Measurements from ENCODE around the gene GDF9. TPM values are rescaled to one million over a fixed set of nuclear protein-coding genes. Genes with fewer than 3 reads are reported as not detected.
A peak's percentile ranks its signal among the peaks of the same experiment; 100 is the strongest.

GDF9 gene
- total and polyA plus RNA-seq, 11 donors: 0.10 to 1.00 (median 0.42) TPM; not detected in 1

DNA sequence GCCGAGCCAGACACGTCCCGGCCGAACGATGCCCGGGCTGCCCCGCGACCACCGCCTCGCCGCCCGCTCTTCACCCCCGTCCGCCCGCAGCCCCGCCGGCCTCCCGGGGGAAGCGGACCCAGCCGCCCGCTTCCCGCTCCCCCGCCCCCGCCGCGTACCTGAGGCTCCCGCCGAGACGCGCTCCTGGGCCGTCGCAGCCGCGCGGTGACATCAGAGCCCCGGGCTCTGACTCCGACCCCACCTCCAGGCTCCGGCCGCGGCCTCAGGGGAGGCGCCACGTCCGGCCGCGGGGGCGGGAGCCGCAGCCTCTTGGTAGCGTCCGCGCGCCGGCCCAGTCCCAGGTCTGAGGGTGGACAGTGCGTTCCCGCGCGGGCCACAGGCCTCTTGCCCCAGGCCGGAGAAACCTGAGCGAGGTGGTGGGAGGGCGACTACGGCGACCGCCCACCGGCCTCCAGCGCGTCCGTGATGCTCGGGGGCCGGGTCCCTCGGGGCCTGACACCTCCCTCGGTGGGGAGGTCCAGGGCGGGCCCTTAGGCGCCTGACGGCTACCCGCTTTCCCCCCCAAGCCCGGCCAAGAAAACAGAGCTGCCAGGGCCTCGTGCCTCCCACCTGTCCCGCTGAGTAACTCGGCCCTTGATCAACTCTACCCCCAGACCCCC, 35.7 kb downstream of the GDF9 start, which contains the start of gene SHROOM1:
Gene SHROOM1, minus strand, starts transcription at position 212 of the 659 bp plus-strand sequence. CDS start 4,507 bp downstream, outside the sequence.
- DNase-seq (peak; percentile 76 to 86 (median 77)), ATAC-seq (peak; percentile 48 to 86 (median 82))
- 5 to 41% (median 13%) methylated on average over 8 to 78 of the region's 78 CpGs for WGBS, 4 donors
- Histone ChIP-seq H3K27me3 (peaks cover 0 to 18% (median 0%) of the 10 kb centered on the region in 9 donors), H3K9me3 (no peaks in the 10 kb centered on the region), H3K4me1 (peaks cover 0 to 29% (median 13%) of the 10 kb centered on the region in 12 donors), H3K27ac (peak within 1 kb of the TSS; percentile 63 to 91 (median 84)), H3K36me3 (no peaks in the 10 kb centered on the region), H3K4me3 (peak within 1 kb of the TSS; percentile 54 to 90 (median 78))
- TF ChIP-seq POLR2A (IDR thresholded peaks at IDR 0.05) (peak in 1 of 2 donors; percentile 46), CTCF (IDR thresholded peaks at IDR 0.05) (no peak)
- intact Hi-C loops (cut with DNase I): loop anchor here in 8 of 10 donors (1.0 to 5.0 kb wide), 7 partner anchors 32 to 53 kb away; partner anchors contain the start of genes GDF9 (in 6 of the 8) and UQCRQ (in 6 of the 8)

GRCh38 chr5:132829742-132830435, 36.4 kb downstream of the GDF9 start:
- peak overlapping the region; percentile 54 to 90 (median 78) for H3K4me3 ChIP-seq
- peak; percentile 75 to 92 (median 88) for ATAC-seq

DNA sequence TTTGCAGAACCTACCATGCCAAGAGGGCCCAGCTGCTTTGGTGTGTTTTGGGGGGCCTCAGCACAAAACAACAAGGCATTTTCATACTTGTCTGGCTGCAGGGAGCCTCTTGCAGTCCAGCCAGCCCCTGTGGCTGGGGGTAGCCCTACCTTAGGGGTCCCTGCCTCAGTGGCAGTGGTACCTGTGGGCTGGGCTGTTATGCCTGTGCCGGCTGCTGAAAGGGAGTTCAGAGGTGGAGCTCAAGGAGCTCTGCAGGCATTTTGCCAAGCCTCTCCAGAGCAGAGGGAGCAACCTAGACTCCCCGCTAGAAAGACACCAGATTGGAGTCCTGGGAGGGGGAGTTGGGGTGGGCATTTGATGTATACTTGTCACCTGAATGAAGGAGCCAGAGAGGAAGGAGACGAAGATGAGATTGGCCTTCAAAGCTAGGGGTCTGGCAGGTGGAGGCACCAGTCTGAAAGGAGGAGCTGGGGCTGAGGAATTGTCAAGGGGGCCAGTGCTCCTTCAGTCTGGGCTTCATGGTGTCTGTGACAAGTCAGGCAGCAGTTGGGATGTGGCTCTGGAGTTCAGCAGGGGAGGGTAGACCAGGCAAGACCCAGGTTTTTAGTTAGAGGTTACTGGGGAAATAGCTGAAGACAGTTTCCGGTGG, 37.3 kb downstream of the GDF9 start:
- Histone ChIP-seq H3K27me3 (peaks cover 0 to 34% (median 0%) of the 10 kb centered on the region in 9 donors), H3K4me3 (peak overlapping the region in 10 of 12 donors; percentile 69 to 90 (median 80)), H3K9me3 (no peaks in the 10 kb centered on the region), H3K27ac (no peak overlapping the region), H3K36me3 (peaks cover 0 to 12% (median 0%) of the 10 kb centered on the region in 9 donors), H3K4me1 (peaks cover 0 to 33% (median 13%) of the 10 kb centered on the region in 12 donors)
- ATAC-seq: no peak
- no peak for DNase-seq
- intact Hi-C loops (cut with DNase I): loop anchor here in 7 of 10 donors (5.0 to 10.0 kb wide), 7 partner anchors 33 to 444 kb away; partner anchors contain the start of genes GDF9 (in 1 of the 7) and UQCRQ (in 1 of the 7)
- TF ChIP-seq CTCF (IDR thresholded peaks at IDR 0.05): no peak
- TF ChIP-seq POLR2A (IDR thresholded peaks at IDR 0.05): no peak
- WGBS, 4 donors: 70 to 81% (median 76%) methylated on average over 4 of the region's 4 CpGs

More at GRCh38 chr5:132829742-132830435, 36.4 kb downstream of the GDF9 start:
- Histone ChIP-seq H3K27me3 (peaks cover 0 to 25% (median 0%) of the 10 kb centered on the region in 9 donors), H3K36me3 (peaks cover 0 to 3% (median 0%) of the 10 kb centered on the region in 9 donors), H3K9me3 (no peaks in the 10 kb centered on the region), H3K27ac (peak overlapping the region; percentile 63 to 91 (median 84)), H3K4me1 (peaks cover 0 to 33% (median 13%) of the 10 kb centered on the region in 12 donors)
- WGBS, 4 donors: 0 to 3% (median 2%) methylated on average over 16 to 75 of the region's 75 CpGs
- intact Hi-C loops (cut with DNase I): loop anchor here (1.0 to 10.0 kb wide), 12 partner anchors 32 to 445 kb away; partner anchors contain the start of genes GDF9 (in 7 of the 10) and UQCRQ (in 7 of the 10)
- DNase-seq: peak; percentile 75 to 89 (median 82)
- TF ChIP-seq CTCF (IDR thresholded peaks at IDR 0.05): peak; percentile 76 to 96 (median 90)
- TF ChIP-seq POLR2A (IDR thresholded peaks at IDR 0.05): peak in 1 of 2 donors; percentile 15

All from heart left ventricle (tissue), 16 donors.